HTERT RPE-1 (cell line): ENCODE measurements around the gene AFF2.

Experiments used
- in situ Hi-C: fragments of 300-500 bp; cut with MboI; formaldehyde crosslinking; loops from 4 replicates; pipeline ENCODE4 v1.14.3; 2020; ENCODE audit warnings: low sequenced_read_pairs

The AFF2 gene

DNA sequence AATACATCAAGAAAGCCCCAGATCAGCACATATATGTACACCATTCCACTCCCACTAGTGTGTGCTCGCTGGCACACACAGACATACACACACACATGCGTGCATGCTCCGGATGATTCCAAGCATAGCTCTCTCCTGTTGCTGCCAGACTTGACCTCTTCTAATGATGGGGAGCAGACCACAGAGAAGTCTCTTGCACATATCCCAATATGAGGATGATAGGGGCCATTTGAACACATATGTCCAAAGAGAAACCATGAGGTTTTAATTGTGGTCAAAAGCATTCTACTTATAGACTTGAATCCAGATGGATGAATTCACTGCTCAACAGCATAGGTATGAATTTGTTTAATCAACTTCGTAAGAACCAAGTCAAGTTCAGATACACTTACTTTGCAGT, 214.9 kb downstream of the AFF2 start:
- in situ Hi-C loops: no loop called here

DNA sequence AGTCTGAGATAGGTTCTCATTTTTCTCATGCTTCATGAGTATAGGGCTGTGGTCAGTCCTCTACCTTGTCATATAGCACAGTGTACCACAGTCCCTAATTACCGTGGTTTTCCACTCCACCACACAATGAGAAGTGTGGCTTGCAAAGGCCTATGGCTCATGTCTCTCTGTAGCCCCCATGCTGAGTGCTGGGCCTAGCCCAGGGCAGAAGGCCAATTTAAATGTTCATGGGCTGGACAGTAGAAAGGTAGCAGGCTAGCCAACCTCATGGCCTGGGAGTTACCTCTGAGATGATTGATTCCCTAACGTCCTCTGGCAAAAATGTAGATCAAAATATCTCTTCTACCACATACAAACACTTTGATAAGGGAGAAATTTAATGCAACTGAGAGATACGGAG, 222.5 kb downstream of the AFF2 start:
- in situ Hi-C loops: no loop called here

DNA sequence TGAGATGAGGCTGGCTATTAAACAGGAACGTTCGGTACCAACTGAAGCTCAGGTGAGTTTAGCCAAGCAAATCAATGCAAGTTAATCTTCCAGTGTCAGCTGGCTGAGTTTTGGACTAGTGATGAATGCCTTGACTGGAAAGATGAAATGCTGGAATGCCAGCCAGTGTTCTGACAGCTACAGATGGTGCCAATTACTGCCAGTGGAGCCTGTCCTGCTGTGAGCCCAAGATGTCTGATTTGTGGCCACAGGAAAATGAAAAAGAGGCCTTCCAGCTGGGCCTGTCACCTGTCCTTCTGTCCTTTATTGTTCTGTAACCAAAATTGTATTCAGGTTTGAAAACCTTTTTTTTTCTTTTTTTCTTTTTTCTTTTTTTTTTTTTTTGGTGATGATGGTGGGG, 223.1 kb downstream of the AFF2 start:
- in situ Hi-C loops: no loop called here

- in situ Hi-C loops: no loop called here
These were observed 228.5 kb downstream of the AFF2 start for GRCh38 chrX:148728901-148729300.

GRCh38 chrX:148732743-148733142, 232.3 kb downstream of the AFF2 start:
- in situ Hi-C loops: no loop called here

DNA sequence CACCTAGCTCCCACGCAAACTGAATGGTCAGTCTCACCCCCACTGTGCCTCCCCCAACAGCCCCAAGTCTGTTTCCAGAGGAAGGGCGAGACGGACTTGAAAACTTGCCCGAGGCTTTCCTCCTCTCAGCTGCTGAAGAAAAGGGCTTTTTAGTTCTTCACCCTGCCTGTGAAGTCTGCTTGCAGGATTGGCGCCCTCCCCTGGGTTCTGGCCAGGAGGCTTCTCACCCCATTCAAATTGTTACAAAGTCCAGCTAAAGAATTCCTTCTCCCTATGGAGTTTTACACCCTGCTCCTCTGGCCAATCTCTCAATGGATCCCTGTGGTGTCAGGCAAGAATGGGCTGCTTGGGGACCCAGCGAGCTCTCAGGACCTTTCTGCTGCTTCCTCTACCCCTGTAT, 241.0 kb downstream of the AFF2 start:
- in situ Hi-C loops: no loop called here

DNA sequence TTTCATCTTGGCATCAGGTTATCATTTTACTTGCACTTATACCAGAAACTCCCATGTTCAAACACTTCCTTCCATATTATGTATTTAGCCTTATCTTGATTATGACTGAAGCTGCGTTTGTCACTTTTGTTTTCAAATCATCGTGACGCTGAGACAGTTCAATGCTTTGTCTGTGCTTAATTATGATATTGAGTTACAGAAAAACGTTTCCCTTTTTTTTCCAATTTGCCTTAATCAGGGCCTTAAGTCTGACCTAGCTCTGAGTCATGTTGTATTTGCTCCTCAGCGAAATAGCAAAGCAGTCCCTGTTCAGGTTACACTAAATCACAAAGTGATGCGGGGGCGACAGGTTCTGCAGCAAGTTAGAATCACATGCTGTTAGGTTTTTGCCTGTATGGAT, 254.7 kb downstream of the AFF2 start:
- in situ Hi-C loops: no loop called here

DNA sequence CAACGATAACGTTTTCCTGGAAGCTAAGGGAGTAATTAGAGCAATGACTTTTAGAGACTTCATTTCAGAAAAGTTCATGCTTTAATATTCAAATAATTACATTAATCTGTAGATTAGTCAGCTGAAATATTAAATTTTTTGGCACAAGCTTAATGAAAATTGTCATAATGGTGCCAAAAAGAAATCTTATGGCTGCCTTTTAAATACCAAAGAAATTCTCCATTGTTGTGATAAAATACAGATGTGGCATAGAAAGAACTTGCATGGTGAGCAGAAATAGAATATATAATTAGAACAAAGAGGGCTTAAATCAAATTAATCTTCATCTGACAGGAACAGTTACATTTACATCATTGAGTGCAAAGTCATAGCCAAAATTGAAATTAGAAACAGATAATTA, 263.5 kb downstream of the AFF2 start:
- in situ Hi-C loops: no loop called here

GRCh38 chrX:148768296-148768695, 267.9 kb downstream of the AFF2 start:
- in situ Hi-C loops: no loop called here

- in situ Hi-C loops: no loop called here
These were observed 271.0 kb downstream of the AFF2 start for GRCh38 chrX:148771440-148771839.

GRCh38 chrX:148774276-148774675, 273.9 kb downstream of the AFF2 start:
- in situ Hi-C loops: no loop called here

GRCh38 chrX:148784137-148784536, 283.7 kb downstream of the AFF2 start:
- in situ Hi-C loops: no loop called here

GRCh38 chrX:148784856-148785255, 284.4 kb downstream of the AFF2 start:
- in situ Hi-C loops: no loop called here

DNA sequence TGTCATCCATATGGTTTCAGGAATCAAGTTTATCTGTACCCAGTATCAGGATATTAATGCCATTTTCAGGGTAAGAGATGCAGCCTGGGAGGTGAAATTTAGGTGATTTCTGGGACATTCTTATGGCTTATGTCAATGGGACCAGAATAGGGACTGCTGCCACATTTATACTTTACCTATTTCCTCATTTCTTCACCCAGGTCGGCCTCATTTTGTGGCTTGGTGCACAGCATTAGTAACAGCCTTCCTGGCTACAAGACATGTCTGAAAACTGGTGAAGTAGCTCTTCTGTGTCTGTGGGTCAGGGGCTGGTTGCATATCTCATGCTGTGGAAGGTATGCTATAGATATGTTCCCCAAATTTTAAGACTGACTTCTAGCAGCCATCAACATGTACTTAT, 284.8 kb downstream of the AFF2 start:
- in situ Hi-C loops: no loop called here

DNA sequence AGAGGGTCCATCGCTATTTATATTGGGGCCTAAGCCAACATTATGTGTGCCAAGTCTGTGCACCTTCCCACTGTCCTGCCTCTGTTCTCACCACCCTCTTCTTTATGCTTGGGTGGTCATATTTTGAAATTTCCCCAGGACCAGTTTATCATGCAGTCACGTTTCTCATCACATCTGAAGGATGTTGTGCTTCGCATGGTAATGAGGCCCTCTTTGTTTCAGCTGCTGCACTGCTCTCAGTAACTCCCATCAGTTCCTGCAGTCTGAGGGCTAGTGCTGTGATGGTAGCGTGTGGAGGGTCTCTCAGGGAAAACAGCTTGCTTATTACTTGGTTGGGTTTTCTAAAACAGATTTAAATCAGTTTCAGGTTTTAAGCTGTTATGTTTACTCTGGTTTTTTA, 288.0 kb downstream of the AFF2 start:
- in situ Hi-C loops: no loop called here

DNA sequence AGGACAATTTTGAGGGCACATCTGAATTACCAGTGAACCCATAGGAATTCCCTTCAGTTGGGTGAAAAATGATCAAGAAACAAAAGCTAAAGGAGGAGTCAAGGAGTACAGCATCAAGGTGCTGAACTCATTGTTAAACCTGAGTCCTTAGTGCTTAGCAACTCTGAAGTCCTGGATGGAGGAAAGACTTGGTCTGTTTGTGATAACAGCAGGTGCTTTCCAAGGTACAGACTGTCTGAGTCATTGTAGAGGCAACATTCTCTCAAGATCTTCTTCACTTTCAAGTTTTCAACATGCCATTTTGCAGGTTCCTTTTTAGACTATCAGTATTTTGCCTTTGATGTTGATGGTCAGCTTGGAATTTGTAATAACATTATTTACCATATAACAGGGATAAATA, 293.9 kb downstream of the AFF2 start:
- in situ Hi-C loops: no loop called here

- in situ Hi-C loops: no loop called here
These were observed 304.4 kb downstream of the AFF2 start for GRCh38 chrX:148804579-148805355.

- in situ Hi-C loops: no loop called here
These were observed 305.9 kb downstream of the AFF2 start for GRCh38 chrX:148806145-148806870.

DNA sequence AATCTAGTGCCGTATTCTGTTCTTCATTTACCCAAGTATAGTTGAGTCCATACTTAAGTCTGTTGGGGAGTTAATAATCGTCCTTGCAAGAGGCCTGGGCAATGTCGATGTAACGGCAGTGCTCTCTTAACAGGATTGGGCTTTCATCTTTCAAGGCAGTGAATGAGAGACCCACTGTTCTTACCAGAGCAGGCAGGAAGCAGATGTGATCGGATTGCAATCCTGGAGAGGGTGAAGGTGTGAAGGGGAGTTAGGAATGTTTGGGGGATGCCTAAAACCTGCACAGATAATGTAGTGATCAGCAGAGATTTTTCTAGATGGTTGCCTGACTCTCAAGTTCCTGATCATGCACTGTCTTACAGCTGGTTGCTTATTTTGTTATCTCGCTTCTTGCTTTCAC, 308.4 kb downstream of the AFF2 start:
- in situ Hi-C loops: no loop called here

GRCh38 chrX:148811236-148811635, 310.8 kb downstream of the AFF2 start:
- in situ Hi-C loops: no loop called here

DNA sequence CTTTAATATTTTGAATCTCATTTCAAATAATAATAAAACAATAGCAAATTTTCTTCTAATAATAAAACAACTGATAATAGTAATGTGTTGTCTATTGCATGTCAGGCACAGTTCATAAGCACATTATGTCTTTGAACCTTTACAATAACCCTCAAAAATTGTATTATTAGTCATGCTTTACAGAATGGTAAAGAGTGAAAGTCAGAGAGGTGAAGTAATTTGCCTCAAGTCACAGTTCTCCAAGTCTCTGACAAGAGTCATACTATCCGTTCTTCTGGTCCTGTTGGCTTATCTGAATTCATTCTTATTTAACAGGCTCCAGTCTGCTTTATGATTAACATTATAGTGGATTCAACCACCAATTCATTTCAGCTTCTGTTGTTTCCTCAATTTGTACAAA, 313.0 kb downstream of the AFF2 start:
- in situ Hi-C loops: no loop called here

GRCh38 chrX:148813967-148814366, 313.6 kb downstream of the AFF2 start:
- in situ Hi-C loops: no loop called here
